Stimulated activated CD8-positive, alpha-beta memory T cell treated with anti-CD3 and anti-CD28 coated beads, Interleukin-12 subunit alpha, Interleukin-12 subunit beta, amount 100 ng/mL, for 1 hour (primary cell): ENCODE data around the gene PDX1.

Experiments
- DNase-seq: peaks from one replicate; pipeline ENCODE4 v3.0.0-alpha.2; 2020; ENCODE audit warnings: low read depth

PDX1 gene

DNA sequence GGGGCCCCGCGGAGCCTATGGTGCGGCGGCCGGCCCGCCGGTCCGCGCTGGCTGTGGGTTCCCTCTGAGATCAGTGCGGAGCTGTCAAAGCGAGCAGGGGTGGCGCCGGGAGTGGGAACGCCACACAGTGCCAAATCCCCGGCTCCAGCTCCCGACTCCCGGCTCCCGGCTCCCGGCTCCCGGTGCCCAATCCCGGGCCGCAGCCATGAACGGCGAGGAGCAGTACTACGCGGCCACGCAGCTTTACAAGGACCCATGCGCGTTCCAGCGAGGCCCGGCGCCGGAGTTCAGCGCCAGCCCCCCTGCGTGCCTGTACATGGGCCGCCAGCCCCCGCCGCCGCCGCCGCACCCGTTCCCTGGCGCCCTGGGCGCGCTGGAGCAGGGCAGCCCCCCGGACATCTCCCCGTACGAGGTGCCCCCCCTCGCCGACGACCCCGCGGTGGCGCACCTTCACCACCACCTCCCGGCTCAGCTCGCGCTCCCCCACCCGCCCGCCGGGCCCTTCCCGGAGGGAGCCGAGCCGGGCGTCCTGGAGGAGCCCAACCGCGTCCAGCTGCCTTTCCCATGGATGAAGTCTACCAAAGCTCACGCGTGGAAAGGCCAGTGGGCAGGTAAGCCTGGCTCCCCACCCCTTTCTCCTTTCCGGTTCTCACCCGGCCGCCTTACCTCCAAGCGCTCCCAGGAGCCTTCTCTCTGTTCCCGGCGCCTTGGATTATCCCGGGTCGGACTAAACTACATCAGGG is at the start of gene PDX1:
PDX1 (plus strand) TSS at position 67 of the 743 bp plus-strand sequence; CDS start at position 206, 139 bp downstream.
- DNase-seq = no peak

DNA sequence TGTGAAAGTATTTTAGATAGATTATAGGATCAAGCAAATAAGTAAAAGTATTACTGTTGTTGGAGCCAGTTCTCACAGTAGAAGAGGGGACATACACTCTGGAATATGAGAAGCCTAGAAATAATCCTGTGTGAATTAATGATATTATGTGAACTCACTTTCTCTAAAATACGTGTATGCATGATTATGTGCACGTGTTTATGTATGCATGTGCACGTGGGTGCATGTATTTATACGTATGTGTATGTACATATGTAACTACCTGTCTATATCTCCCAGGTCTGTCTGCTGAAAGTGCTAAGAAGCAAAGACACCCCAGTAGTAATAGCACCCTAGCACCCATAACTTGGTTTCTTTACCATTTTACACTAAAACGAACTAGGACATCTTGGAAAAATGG is 41.5 kb upstream of the PDX1 start:
- DNase-seq = no peak

DNA sequence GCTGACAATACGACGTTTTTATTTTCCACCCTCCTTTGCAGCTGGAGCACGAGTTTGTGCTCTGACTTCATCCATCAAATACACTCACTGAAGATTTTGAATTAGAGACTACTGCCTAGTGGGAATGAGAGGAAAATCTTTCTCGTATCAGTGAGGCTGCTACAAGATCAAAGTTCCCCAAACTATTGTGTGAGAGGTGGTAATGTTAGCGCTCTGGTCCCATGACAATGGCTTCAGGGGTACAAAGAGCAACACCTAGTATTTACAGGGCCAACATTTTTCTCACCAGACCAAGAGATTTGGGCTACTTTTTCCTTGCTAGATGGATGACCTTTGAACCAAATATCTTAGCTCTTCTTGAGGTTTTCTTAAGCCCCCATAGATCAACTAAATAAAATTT is 30.3 kb upstream of the PDX1 start:
- no peak for DNase-seq

DNA sequence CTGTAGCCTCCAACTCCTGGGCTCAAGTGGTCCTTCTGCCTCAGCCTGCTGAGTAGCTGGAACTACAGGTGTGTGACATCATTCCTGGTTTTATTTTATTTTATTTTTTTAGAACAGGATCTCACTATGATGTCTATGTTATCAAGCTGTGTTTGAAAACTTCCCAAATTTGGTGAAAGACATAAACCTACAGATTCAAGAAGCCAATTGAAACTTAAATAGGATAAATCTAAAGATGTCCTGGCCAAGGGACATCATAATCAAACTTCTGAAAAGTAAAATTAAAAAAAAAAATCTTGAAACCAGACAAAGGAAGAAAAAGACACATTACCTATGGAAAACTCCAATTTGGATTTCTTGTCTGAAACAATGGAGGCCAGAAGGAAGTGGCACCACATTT is 23.1 kb upstream of the PDX1 start:
- no peak for DNase-seq

DNA sequence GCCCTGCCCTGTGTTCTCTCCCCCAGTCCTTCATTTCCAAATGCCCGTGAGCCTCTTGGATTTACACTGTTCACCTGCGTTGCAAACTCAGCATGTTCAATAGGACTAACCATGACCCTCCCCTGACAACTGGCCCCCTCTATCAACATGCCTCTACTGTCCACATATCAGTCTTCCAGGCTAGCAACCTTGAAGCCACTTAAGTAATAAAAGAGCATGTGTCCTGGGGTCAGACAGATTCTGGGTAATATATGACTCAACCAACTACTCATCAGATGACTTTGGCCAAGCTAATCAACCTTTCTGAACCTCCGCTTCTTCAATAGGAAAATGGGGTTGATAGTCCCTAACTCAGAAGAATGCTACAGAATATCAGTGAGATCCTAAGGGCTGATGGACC is 15.1 kb upstream of the PDX1 start:
- no peak for DNase-seq

DNA sequence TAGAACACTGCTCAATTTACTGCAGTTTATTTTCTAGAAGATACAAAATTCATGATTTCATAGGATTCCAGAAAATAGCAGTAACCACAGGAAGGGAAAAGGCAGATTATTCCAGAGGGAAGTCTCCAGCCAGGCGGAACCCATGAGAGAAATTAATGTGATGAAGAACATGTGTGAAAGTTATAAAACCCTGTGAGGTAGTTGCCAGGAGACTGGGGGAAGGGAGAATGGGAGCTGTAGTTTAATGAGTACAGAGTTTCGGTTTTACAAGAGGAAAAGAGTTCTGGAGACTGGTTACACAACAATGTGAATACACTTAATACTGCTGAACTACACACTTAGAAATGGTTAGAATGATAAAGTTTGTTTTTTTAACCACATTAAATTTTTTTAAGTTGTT is 14.2 kb upstream of the PDX1 start:
- DNase-seq = no peak

DNA sequence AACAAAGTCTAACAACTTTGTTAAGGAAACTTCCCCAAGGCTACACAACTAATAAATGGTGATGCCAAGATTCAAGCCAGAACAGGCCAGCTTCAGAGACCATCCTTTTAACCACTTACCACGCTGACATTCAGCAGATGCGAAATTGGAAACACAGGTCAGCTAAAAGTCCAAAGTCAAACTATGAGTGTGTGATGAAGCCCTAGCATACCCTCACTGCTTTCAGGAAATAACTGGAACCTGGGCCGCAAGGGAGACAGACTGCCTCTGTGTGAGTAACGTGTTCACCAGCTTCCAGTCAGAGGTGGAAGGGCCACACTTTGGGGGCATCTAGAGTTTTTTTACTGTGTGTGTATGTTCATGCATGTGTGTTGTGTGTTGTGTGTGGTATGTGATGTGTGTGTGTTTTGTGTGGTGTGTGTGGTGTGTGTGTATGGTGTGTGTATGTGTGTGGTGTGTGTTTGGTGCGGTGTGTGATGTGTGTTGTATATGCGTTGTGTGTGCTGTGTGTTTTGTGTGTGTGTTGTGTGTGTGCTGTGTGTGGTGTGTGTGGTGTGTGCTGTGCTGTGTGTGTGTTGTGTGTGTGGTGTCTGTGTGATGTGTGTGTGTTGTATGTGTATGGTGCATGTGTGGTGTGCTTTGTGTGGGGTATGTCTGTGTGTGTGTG is 12.5 kb upstream of the PDX1 start:
- no peak for DNase-seq

DNA sequence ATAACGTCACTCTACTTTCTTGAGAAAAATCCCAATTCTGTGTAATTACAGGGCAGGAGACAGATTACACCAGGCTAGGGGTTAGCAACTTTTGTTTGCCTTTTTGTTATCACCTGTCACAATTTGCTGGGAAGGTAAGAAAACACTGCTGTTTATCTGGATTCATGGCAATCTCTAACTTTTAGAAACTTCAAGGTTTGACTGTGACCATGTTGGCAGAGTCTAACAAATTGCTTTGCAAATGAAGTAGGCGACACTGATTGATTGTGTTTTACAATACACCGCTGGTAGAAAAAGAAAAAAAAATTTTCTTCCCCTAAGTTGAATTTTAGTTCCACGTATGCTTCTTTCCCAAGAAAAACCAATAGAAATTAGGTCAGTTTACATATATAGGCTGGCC is 10.4 kb upstream of the PDX1 start:
- no peak for DNase-seq

DNA sequence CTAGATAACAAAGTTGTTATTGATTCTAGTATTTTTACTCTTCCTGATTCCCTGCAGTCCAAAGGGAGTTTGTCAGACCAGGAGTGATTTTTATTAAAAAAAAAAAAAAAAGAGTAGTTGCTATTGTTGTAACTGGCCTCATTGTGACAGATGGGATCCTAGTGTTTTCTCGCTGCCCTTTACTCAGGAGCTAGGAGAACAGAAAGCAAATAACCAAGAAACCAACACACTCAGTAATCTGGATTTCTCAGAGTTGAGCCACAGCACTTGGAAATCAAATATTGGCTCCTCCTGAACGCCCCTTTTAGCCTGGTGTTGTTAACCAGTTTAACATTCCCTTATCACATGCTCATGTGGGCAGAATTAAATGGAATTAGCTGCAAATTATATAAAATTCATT is 8.3 kb upstream of the PDX1 start:
- no peak for DNase-seq

DNA sequence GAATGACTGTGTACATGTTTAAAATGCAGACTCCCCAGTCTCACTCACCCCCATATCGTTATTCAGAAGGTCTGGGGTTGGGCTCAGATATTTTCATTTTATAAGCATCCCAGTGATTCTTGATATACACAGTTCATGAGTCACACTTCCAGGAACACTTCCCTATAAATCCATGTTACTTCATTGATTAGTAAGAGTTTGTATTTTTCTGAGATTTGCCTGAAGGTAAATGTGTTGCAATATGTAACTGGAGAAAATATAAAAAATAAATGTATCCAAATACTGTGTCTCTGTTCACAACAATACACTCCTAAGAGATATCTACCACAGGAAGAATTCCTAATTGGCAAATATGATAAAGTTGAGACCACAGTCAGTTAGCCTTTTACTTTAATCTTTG is 6.6 kb upstream of the PDX1 start:
- no peak for DNase-seq

DNA sequence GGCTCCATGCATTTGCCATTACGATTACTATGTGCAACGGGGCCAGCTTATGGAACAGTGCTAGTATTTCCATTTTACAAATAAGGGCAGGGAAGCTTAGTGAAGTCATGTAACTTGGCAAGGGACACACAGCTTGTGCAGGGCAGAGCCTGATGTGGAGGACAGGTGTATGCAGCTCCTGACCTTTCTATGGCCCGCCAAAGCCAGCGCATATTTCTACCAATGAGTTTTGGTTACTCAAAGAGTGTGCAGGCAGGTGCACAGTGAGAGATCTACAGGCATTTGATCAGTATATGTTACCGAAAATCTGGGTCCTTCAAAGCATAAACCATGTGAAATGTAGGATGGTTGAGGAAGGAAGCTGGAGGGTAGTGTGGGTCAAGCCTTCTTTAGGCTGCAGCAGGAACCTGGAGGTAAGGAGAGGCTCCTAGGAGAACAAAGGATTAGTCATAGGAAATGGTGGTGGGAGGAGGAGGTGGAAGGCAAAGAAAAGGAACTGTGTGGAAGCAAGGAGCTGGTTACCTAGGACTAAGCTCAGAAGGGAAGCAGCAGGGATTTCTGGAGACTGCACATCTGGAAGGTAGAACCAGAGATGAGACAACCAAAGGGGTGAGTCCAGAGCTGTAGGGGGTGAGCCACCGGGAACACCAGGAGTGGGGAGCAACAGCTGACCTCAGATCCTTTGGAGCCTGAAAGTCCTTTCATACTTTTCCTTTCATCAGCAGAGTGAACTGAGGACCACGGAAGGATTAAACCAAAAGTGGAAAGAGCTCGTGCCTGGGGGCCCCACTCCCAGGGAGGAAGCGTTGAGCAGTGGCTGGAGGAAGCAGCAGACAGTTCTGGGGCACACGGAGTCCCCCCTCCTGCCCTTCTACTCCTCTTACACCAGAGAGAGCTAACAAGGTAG is 4.2 kb upstream of the PDX1 start:
- DNase-seq = no peak

DNA sequence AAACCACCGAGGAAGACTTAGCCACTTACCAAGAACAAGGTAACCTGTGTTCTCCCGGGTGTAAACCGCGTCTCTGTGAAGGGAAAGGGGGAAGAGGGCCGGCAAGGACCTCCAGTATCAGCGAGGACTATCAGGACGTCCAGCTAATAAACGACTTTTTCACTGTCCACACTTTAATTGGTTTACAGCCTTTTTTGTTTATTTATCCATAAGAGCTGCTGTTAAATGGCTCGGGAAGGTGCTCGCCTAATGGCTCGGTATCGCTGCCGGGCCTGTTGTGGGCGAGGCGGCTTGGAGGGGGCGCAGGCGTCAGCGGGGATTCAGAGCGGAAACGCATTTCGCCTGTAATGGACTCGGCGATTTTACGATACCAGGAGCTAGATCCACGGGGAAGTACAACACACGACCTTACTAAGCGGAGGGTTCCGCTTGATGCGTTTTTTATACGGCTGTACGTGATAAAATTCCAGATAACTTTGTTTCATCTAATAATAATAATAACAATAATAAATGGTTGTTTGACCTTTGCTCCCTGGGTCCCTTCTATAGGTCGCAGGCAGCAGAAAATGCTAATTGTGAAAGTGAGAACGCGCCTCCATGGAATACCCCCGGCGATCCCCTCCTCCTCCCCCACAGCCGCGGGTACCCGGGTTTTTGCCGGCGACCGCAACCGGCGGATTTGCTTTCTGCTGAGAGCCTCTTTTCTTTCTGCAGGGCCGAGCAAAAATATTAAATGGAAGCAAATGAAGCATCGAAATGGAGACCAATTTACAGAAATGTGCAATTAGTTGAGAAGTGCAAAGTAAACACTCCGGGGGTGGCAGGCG is 2.5 kb upstream of the PDX1 start:
- DNase-seq = no peak

DNA sequence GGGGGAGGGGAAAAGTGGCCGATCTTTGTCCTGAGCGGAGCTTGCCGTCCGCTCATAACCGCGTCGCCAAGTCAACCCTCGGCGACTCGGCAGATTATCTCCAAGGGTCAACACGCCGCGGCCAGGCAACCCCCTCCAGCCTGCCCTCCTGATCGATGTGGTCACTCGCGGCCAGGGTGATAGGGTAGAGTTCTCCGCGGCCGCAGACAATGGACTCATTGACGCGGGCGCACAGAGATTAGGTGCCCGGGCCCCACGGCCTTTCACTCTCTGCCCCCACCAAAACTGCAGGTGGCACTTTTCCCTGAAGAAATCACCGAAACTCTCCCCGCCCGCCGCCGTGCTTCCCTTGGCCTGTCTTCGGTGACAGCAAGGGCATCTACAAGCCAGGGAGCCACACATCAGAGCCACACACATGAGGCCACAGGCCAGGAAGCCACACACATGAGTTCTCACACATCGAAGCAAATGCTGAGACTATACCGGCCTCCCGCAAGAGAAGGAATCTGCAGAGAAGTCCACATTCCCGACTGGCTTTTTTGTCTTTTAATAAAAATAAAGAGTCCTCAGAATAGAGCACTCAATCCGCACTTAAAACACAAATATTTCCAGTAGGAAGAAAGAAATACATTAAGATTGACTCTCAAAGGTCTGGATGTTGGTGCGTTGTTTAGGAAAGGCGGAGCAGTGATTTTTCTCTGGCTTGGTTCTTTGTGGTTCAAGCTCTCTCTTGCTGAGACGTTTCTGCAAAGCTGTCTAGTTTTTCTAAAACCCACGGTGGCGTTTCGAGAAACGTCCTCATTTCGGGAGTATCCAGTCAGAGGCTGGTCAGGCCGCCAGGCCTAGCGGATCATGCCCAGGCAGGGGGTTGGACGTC is 1.5 kb upstream of the PDX1 start:
- DNase-seq = no peak

DNA sequence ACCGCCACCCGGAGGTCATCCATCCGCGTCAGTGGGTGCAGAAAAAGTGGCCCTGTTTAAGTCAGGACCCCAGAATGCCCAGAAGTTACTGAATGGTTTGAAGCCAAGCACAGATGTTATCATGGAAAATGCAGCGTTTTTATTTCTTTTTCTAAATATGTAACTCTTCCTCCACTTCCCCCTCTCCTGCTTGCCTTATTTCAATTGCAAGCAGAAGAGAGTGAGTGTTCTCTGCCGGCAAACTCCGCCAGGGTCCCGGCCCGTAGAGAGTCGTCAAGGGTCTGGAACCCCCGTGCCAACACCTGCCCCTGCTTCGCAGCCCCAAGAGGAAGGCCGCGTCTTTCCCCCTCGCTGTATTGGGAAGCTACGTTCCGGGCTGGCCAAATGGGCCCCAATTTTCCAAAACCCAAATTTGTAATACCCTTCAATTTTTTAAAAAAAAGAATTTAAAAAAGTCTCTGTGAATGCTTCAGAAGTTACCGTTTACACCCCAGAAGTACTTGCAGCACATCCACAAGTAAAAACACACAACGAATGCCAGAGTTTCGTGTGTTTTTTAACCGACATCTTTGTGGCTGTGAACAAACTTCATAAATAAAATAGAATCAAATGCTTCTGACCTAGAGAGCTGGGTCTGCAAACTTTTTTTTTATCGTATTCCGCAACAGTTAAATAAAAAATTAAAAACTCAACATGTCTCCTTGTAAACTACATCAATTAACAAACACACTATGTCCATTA is 712 bp upstream of the PDX1 start:
- no peak for DNase-seq

DNA sequence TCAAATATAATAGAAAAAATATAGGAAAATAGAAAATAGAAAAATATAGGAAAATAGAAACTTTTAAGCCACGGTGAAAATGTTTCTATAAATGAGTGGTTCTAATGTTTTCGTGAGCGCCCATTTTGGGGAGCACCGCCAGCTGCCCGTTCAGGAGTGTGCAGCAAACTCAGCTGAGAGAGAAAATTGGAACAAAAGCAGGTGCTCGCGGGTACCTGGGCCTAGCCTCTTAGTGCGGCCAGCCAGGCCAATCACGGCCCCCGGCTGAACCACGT is 204 bp upstream of the PDX1 start:
- no peak for DNase-seq

DNA sequence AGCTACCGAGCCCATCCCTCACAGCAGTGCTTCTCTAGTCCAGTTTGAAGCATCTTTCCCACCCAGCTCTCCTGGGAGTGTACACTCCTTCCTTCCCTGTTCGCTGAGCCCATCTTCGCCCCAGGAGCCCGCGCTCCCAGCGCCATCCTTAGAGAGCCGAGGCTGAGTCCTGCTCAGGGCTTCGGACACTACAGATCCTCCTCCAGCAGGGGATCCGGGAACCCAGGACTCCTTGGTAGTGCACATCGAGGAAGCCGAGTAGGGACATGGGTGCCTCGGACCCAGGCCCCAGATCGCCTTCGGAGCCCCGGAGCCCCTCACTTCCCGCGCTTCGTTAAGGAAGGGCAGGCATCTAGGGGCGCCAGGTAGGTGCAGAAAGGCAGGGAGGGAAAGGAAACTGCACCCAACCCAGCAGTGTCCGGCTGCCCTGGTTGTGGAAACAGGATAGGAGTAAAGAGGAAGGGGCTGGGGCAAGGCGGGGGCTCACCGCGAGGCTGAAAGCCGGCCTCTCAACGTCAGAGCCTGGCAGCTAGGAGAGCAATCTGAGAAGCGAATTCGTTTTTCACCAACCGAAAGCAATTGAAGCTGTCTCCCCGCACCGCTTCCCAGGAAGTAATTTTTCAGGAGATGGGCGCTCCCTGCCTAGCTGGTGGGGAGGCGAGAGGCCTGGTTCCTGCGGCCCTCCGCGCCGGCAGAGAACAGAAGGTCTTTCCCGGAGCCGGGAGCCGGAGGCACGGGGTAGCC is 1.0 kb downstream of the PDX1 start:
- no peak for DNase-seq

DNA sequence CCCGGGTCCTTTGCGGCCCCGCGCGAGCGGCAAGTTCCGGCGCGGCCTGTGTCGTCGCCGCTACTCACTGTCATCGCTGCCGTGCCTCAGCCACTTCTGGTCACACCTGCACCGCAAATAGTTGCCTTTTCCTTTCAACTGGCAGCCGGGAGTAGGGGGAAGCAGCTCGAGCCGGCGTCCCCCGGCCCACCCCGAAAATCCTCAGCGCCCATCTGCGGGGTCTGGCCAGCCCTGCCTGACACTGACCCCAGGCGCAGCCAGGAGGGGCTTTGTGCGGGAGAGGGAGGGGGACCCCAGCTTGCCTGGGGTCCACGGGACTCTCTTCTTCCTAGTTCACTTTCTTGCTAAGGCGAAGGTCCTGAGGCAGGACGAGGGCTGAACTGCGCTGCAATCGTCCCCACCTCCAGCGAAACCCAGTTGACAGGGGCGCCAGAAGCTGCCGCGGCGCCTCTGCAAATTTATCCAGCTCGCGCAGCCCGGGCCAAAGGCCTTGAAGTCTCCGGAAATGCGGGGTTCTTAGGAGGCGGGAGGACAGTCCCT is 1.7 kb downstream of the PDX1 start:
- no peak for DNase-seq

DNA sequence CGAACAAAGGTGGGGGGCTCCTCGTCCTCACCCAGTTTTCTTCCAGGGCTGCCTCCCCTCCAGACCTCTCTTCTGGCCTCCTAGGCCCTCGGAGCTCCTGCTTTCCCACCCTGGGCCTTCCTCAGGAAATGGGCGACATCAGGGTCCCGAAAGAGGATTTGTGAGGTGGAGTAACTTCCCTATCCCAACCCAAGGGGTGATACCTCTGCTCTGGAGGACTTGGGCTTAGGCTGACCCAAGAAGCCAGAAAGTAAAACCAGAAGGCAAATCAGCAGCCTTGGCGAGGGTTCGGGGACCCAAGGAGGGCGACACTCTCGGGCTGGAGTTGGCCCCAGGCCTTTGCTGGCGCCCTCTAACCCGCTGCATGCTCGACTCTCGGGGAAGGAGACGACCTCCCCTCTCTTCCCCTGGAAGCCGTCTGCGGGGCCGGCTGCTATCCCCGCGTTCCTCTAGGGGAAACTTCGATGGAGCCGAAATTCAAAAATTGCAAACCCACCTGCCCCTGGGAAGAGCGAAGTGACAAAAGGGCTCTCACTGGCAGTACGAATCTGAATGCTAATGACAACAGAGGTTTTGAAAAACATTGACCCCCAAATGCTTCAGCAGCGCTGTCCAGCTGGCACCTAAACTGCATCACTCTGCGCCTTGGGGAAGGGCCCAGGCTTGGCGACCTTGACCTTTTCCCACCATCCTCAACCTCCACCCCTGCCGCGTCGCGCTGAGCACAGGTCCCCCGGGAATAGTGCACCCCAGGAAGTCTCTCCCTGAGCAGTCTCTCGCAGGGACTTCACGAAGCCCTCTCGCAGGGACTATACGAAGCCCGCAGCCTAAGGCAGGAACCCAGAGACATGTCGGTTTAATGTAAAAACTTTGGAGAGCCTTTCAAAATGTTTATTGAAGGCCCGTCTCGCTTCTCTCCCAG is 2.4 kb downstream of the PDX1 start:
- no peak for DNase-seq
